ENCODE results near the gene SMIM15. TPM values are rescaled to one million over a fixed set of nuclear protein-coding genes. Genes with fewer than 3 reads are reported as not detected.

The SMIM15 gene
- total and polyA plus RNA-seq, 2 of the 13 experiments (the other 11 are each of a cell fraction or from before 2014, with no cell fraction given), result 12.7 to 58.2 TPM

DNA sequence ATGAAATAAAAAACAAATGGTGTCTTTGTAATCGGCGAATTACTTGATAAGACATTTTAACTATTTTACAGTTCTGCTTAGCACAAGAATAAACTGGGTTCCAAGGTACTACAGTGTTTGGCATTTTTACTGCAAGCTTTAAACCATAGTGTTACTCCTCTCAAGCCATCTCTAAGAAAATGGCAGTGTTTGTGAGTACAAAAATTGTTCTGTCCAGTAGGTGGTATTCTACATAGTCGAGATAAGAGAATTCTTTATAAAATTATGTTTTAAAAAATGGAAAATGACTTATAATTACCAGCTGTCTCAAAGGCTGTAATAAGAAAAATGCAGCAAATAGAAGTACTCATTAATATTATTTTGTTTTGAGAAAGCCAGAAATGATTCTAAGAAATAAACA is 3.2 kb downstream of the SMIM15 start:
- TF ChIP-seq SNAPC5 (CRISPR knock-in tag; IDR thresholded peaks at IDR 0.05; ENCODE audit: borderline replicate concordance), result no peak
- no peak for TF ChIP-seq ZNF770 (CRISPR knock-in tag; IDR thresholded peaks at IDR 0.05)
- TF ChIP-seq ELF3 (CRISPR knock-in tag; IDR thresholded peaks at IDR 0.05), result no peak
- no peak for TF ChIP-seq PAWR (CRISPR knock-in tag; IDR thresholded peaks at IDR 0.05; ENCODE audit: borderline replicate concordance)
- TF ChIP-seq CREBL2 (CRISPR knock-in tag; IDR thresholded peaks at IDR 0.05; ENCODE audit: borderline replicate concordance), result no peak
- no peak for TF ChIP-seq ZFP91 (CRISPR knock-in tag; IDR thresholded peaks at IDR 0.05; ENCODE audit: borderline replicate concordance)
- no peak for TF ChIP-seq ZNF17 (CRISPR knock-in tag; IDR thresholded peaks at IDR 0.05)
- TF ChIP-seq ZNF256 (CRISPR knock-in tag; conservative IDR thresholded peaks at IDR 0.05), result no peak
- TF ChIP-seq IRX3 (CRISPR knock-in tag; IDR thresholded peaks at IDR 0.05; ENCODE audit: borderline replicate concordance, low read depth), result no peak
- TF ChIP-seq JUND (CRISPR knock-in tag; IDR thresholded peaks at IDR 0.05), result no peak
- TF ChIP-seq MXD4 (CRISPR knock-in tag; IDR thresholded peaks at IDR 0.05), result no peak
- no peak for TF ChIP-seq YEATS2 (CRISPR knock-in tag; IDR thresholded peaks at IDR 0.05; ENCODE audit: borderline replicate concordance)
- TF ChIP-seq ZNF652 (CRISPR knock-in tag; IDR thresholded peaks at IDR 0.05; ENCODE audit: borderline replicate concordance, low read depth), result no peak
- in situ Hi-C loops (cut with HindIII; ENCODE audit: extremely low pct_ligation_motif_present, low pct_unique_long_range_greater_than_20kb), result no loop called here
- Histone ChIP-seq H3K9ac (ENCODE audit: insufficient read depth, low read depth, low read length) (no peak overlapping the region), H3K27me3 (ENCODE audit: control insufficient read depth in 1 of 2, insufficient read depth in 2 of 2, low read length in 2 of 2) (no peaks in the 10 kb centered on the region; a peak in 1 of 5 replicates), H3K4me1 (ENCODE audit: insufficient read depth, low read length) (peaks cover 31% of the 10 kb centered on the region), H3K36me3 (replicated peaks in 1 of 2; ENCODE audit: control insufficient read depth in 1 of 2, insufficient read depth in 2 of 2, low read length in 2 of 2) (peaks cover 3 to 18% of the 10 kb centered on the region in 2 experiments; a peak in 4 of 5 replicates), H3K27ac (ENCODE audit: extremely low read length, insufficient read depth, low read length) (no peak overlapping the region), H3K4me2 (ENCODE audit: low read depth, low read length) (peak overlapping the region; percentile 75; the same call in 1 of the 2 replicates), H3K9me3 (ENCODE audit: low read length) (no peaks in the 10 kb centered on the region), H3K4me3 (replicated peaks in 1 of 3; ENCODE audit: insufficient read depth in 1 of 3, low read depth in 2 of 3, low read length in 3 of 3) (no peak overlapping the region), H2AFZ (ENCODE audit: low read length) (no peak overlapping the region), H3K79me2 (ENCODE audit: insufficient read depth, low read length) (peaks cover 42% of the 10 kb centered on the region), H4K20me1 (ENCODE audit: insufficient read depth, low read length) (no peaks in the 10 kb centered on the region)
- intact Hi-C loops (cut with micrococcal nuclease; ENCODE audit: unreplicated experiment), result loop anchor here (5.0 kb wide), 1 partner anchor 102 kb away; no protein-coding TSS in a partner anchor
- POLR2A ChIA-PET, result interaction anchor here (0.7 kb wide), 1 partner anchor 490 kb away, joined by 3 read pairs; no protein-coding TSS in a partner anchor
- FAIRE-seq, result no peak
- CTCF ChIA-PET (ENCODE audit: low intra/inter-chr PET ratio, low total read pairs), result no interaction called here
- BruUV-seq (replicated peaks), result no TSS peak
- DNase-seq (ENCODE audit: low spot score), result no peak
- no peak for ATAC-seq
- WGBS (ENCODE audit: low lambda C conversion rate), result 96% methylated on average over 3 of the region's 3 CpGs
